GM23248 (cell line): ENCODE measurements around the gene RBM28.

Source experiments
- EZH2 ChIP-seq: fragments of 200-600 bp; sonication (generic); IDR thresholded peaks from 2 replicates; pipeline ENCODE4 v1.6.1; 2018; ENCODE audit warnings: antibody characterized with exemption, mild to moderate bottlenecking; ENCODE audit not compliant: insufficient read depth, poor library complexity, severe bottlenecking
- EZH2phosphoT487 ChIP-seq: fragments of 200-600 bp; sonication (generic); IDR thresholded peaks from 2 replicates; pipeline ENCODE4 v1.6.1; 2018; ENCODE audit warnings: antibody characterized with exemption, moderate library complexity, mild to moderate bottlenecking, low read depth; ENCODE audit not compliant: insufficient read depth

GRCh38 chr7:128267595-128267924 is 76.1 kb downstream of the RBM28 start:
- TF ChIP-seq EZH2phosphoT487 (no peak), EZH2 (no peak)
